H1 (cell line): ENCODE results near the gene LRIG2.

ENCODE experiments used
- JUND ChIP-seq: IDR thresholded peaks from 2 replicates; pipeline ENCODE4 v1.6.1; 2011; ENCODE audit warnings: mild to moderate bottlenecking, improper control_type of control experiment, low read length
- POLR2AphosphoS5 ChIP-seq: IDR thresholded peaks from 2 replicates; pipeline ENCODE4 v1.6.1; 2011; ENCODE audit warnings: low read depth, low read length
- SIRT6 ChIP-seq: IDR thresholded peaks from one replicate; pipeline ENCODE4 v1.7.1; 2012; ENCODE audit warnings: low read length, inconsistent platforms
- SUZ12 ChIP-seq: fragments of 200-600 bp; sonication (generic); IDR thresholded peaks from 2 replicates; pipeline ENCODE4 v1.6.1; 2012; ENCODE audit warnings: mild to moderate bottlenecking, inconsistent platforms, low read length, moderate library complexity, mixed read lengths
- TF ChIP-seq, protein P1 (sequence below), 3 experiments: IDR thresholded peaks; 1 replicate in 2 of 3; 2 replicates in 1 of 3; pipeline versions ENCODE4 v1.5.1 to v1.6.1; 2011; ENCODE audit warnings: low read length in 3 of 3, mild to moderate bottlenecking in 3 of 3, inconsistent platforms in 2 of 3, low read depth in 1 of 3, moderate library complexity in 1 of 3; ENCODE audit not compliant: insufficient read depth in 1 of 3; ENCODE audit errors: control extremely low read depth in 1 of 3

GRCh38 chr1:113168946-113169345 lies 95.9 kb downstream of the LRIG2 start:
- TF ChIP-seq, protein P1, sequence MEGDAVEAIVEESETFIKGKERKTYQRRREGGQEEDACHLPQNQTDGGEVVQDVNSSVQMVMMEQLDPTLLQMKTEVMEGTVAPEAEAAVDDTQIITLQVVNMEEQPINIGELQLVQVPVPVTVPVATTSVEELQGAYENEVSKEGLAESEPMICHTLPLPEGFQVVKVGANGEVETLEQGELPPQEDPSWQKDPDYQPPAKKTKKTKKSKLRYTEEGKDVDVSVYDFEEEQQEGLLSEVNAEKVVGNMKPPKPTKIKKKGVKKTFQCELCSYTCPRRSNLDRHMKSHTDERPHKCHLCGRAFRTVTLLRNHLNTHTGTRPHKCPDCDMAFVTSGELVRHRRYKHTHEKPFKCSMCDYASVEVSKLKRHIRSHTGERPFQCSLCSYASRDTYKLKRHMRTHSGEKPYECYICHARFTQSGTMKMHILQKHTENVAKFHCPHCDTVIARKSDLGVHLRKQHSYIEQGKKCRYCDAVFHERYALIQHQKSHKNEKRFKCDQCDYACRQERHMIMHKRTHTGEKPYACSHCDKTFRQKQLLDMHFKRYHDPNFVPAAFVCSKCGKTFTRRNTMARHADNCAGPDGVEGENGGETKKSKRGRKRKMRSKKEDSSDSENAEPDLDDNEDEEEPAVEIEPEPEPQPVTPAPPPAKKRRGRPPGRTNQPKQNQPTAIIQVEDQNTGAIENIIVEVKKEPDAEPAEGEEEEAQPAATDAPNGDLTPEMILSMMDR (IDR thresholded peaks at IDR 0.05; ENCODE audit: control extremely low read depth in 1 of 3, insufficient read depth in 1 of 3, low read depth in 1 of 3, low read length in 3 of 3) = no peak
- TF ChIP-seq JUND = no peak
- TF ChIP-seq SIRT6 = no peak
- no peak for TF ChIP-seq SUZ12
- no peak for TF ChIP-seq POLR2AphosphoS5
